ENCODE results near the gene NENF. TPM values are rescaled to one million over a fixed set of nuclear protein-coding genes. Genes with fewer than 3 reads are reported as not detected.

The NENF gene
- total RNA-seq, 1 donor from 2014 or later = 106 TPM

- peak; percentile 67 for ATAC-seq (ENCODE audit: poor library complexity)
- intact Hi-C loops (cut with DNase I) = no loop called here
- DNase-seq = no peak
These were observed 55.9 kb downstream of the NENF start for GRCh38 chr1:212488436-212489283.

DNA sequence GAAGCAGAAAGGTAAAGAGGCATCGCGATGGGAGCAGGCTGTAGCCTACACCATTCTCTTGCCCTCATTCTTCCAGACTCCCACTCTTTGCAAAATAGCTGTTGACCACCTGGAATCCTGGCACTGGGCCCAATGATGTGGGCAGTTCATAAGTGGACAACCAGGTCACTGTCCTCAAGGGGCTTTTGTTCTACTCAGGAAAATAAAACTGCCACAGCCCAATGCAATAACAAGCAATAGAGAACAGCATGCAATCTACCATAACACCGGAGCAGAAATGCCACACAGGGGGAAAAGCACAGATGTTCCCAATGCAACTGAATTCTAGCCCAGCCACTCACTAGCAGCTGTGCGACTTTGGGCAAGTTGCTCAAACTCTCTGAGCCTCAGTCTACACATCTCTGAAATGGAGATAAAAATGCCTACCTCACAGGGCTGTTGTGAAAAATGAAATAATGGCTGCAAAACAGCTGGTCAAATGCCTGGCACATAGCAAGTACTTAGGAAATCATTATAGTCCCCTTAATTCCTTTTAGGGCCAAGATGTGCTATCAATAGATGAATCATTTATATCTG, 56.7 kb downstream of the NENF start:
- ATAC-seq (ENCODE audit: poor library complexity) (no peak), DNase-seq (no peak)
- intact Hi-C loops (cut with DNase I) = no loop called here

DNA sequence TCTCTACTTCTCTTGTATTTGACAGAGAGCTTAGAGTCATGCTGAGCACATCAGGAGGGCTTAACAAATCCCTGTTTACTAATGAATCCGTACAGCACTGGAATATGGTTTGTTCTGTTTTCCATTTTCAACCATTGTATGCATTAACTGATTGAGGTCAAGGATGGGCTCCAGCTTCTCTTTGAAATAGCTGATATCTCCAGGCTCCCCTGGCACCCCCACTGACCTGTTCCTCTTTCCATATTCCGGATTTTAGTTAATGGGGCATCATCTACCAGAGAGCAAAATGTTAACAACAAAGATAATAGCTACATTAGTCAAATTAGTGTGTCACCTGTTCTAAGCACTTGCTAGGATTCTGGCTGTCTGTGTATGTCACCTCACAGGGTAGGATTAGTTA, 57.6 kb downstream of the NENF start:
- ATAC-seq (ENCODE audit: poor library complexity) (no peak), DNase-seq (no peak)
- intact Hi-C loops (cut with DNase I) = no loop called here

DNA sequence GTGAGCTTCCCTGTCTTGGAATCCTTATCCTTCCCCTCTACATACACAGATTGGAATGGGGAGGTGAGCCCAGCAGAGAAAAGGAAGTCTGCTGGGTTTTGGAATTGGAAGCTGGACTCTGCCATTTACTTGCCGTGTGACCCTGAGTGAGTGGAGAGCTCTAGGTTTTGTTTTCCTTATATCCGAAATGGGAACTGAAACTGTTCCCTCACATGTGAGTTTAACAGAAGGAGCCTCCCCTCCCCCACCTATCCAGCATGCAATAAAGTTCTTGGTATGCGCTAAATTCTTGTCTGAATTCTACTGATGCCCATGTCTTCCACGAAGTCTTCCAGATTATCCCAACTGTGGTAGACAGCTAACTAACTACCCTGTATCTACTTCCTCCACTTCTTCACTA, 58.7 kb downstream of the NENF start:
- no peak for ATAC-seq (ENCODE audit: poor library complexity)
- DNase-seq = no peak
- intact Hi-C loops (cut with DNase I) = no loop called here

Other genes with a start within 250 kb of the NENF start
- gene PPP2R5A, start 147.5 kb upstream of the NENF start, total RNA-seq = 77.9 TPM
- gene PACC1, start 18.0 kb upstream of the NENF start, total RNA-seq = 2.2 TPM
- gene ATF3, start 175.8 kb downstream of the NENF start, total RNA-seq = 15.4 TPM

Measured in Right ventricle myocardium superior (tissue), 1 donor.